Measurements from ENCODE around the gene GRIA3.

Gene GRIA3

DNA sequence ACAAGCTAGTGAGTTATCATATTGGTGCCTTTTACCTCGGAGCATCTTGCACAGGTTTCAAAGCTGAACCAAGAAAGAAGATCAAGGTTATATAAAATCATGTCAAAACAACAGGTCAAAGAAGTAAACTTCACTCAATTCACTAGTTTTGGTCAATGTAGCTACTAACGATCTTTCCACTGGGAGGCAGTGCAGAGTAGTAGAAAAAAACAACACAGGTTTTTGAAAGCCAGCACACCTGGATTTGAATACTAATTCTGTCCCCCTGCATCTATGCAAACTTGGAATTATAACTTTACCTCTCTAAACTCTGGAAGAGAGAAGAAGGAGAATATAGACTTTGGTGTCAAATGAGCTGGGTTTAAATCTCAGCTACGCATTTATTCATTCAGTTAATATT is 266.1 kb downstream of the GRIA3 start:
- TF ChIP-seq, protein P1, sequence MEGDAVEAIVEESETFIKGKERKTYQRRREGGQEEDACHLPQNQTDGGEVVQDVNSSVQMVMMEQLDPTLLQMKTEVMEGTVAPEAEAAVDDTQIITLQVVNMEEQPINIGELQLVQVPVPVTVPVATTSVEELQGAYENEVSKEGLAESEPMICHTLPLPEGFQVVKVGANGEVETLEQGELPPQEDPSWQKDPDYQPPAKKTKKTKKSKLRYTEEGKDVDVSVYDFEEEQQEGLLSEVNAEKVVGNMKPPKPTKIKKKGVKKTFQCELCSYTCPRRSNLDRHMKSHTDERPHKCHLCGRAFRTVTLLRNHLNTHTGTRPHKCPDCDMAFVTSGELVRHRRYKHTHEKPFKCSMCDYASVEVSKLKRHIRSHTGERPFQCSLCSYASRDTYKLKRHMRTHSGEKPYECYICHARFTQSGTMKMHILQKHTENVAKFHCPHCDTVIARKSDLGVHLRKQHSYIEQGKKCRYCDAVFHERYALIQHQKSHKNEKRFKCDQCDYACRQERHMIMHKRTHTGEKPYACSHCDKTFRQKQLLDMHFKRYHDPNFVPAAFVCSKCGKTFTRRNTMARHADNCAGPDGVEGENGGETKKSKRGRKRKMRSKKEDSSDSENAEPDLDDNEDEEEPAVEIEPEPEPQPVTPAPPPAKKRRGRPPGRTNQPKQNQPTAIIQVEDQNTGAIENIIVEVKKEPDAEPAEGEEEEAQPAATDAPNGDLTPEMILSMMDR (IDR thresholded peaks at IDR 0.05; ENCODE audit: poor library complexity, severe bottlenecking), result peak; percentile 34
- Histone ChIP-seq H3K27ac (ENCODE audit: poor library complexity, severe bottlenecking) (no peak overlapping the region), H3K27me3 (ENCODE audit: insufficient read depth, poor library complexity, severe bottlenecking) (no peaks in the 10 kb centered on the region), H3K36me3 (ENCODE audit: low read depth) (no peaks in the 10 kb centered on the region), H3K4me3 (ENCODE audit: severe bottlenecking) (no peak overlapping the region), H3K9me3 (ENCODE audit: severe bottlenecking) (no peaks in the 10 kb centered on the region), H3K4me1 (ENCODE audit: insufficient read depth, poor library complexity, severe bottlenecking) (no peaks in the 10 kb centered on the region)
- ATAC-seq (ENCODE audit: low read depth) (no peak), DNase-seq (ENCODE audit: low spot score) (no peak)

DNA sequence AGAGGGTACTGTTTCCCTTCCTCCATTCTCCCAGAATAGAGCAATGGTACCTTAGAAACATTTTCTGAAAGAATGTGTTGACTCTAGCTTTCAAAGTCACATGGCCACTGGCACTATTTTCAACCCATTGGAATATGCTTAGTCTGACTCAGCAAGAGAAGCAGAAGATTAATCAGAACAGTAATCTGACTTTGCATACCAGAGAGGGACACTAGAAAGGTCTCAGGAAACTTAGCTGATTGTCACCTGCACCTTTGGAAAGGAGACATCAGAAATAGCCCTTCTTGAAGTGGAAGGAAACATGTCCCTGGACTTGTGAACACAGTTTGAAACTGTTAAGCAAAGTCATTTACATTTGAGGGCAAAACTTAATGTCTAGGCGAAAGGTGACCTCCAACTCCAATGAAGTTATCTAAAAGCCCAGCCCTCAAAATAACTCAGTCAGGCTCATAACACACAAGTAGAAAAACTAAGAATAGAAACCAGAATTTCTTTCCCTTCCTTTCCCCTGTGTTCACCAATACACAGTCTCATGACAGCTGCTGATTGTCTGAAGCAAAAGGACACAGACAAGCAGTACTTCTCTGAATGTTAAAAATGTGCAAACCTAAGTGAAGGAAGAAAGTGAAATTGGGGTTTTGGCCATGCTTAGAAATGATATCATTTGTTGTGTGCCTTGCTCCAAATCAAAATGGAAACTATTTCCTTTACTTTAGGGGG is 270.8 kb downstream of the GRIA3 start:
- no peak for DNase-seq (ENCODE audit: low spot score)
- Histone ChIP-seq H3K27me3 (ENCODE audit: insufficient read depth, poor library complexity, severe bottlenecking) (no peaks in the 10 kb centered on the region), H3K9me3 (ENCODE audit: severe bottlenecking) (no peaks in the 10 kb centered on the region), H3K27ac (ENCODE audit: poor library complexity, severe bottlenecking) (no peak overlapping the region), H3K4me1 (ENCODE audit: insufficient read depth, poor library complexity, severe bottlenecking) (no peaks in the 10 kb centered on the region), H3K4me3 (ENCODE audit: severe bottlenecking) (no peak overlapping the region), H3K36me3 (ENCODE audit: low read depth) (no peaks in the 10 kb centered on the region)
- no peak for ATAC-seq (ENCODE audit: low read depth)
- TF ChIP-seq, protein P1 (IDR thresholded peaks at IDR 0.05; ENCODE audit: poor library complexity, severe bottlenecking), result no peak

DNA sequence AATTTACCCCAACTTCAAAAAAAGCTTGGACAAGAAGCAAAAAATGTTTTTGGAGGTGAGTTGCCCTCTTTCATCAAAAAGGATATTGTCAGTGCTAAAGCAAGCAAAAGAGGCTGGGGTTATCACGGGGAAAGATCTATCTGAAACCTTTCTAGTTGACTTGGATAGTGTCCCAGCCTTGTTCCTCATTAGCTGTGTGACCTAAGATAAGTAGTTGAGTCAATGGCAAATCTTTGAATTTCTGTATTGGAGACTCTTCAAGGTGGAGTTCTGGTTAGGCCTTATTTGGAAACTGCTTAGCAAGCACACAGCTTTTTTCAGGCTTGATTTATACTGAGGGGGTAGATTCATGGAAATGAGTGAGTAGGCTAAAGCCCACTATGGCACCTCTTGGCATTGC is 271.6 kb downstream of the GRIA3 start:
- ATAC-seq (ENCODE audit: low read depth), result no peak
- TF ChIP-seq, protein P1 (IDR thresholded peaks at IDR 0.05; ENCODE audit: poor library complexity, severe bottlenecking), result no peak

DNA sequence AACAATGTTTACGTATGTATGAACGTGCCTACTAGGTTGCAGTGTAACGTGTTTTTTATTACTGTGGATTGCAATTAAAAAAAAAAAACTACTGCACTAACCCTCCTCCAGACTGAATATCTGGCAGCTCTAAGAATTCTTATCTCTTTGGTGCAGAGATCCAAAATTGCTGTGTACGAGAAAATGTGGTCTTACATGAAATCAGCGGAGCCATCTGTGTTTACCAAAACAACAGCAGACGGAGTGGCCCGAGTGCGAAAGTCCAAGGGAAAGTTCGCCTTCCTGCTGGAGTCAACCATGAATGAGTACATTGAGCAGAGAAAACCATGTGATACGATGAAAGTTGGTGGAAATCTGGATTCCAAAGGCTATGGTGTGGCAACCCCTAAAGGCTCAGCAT is 280.6 kb downstream of the GRIA3 start:
- DNase-seq (ENCODE audit: low spot score), result no peak

More for the DNA sequence above, 271.6 kb downstream of the GRIA3 start:
- Histone ChIP-seq H3K27ac (ENCODE audit: poor library complexity, severe bottlenecking) (no peak overlapping the region), H3K4me1 (ENCODE audit: insufficient read depth, poor library complexity, severe bottlenecking) (no peaks in the 10 kb centered on the region), H3K36me3 (ENCODE audit: low read depth) (no peaks in the 10 kb centered on the region), H3K27me3 (ENCODE audit: insufficient read depth, poor library complexity, severe bottlenecking) (no peaks in the 10 kb centered on the region), H3K4me3 (ENCODE audit: severe bottlenecking) (no peak overlapping the region), H3K9me3 (ENCODE audit: severe bottlenecking) (no peaks in the 10 kb centered on the region)
- DNase-seq (ENCODE audit: low spot score), result no peak

DNA sequence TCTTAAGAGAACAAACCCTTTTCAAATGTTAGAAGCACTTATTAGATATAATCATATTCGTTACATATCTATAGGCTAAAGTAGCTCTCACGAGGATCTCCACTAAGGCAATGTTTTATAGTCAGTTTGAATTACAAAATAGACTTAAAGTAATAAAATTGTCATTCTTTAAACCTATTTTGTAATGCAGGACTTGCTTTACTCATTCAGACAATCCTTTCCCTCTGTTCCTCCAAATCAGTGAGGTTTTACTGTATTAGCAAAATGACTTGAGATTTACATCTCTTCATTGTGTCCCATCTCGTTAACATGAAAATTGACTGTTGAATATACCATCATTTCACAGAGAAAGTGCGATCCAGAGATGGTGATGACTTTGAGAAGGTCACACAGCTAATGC is 284.4 kb downstream of the GRIA3 start:
- DNase-seq (ENCODE audit: low spot score) (no peak), ATAC-seq (ENCODE audit: low read depth) (no peak)
- Histone ChIP-seq H3K27me3 (ENCODE audit: insufficient read depth, poor library complexity, severe bottlenecking) (no peaks in the 10 kb centered on the region), H3K36me3 (ENCODE audit: low read depth) (no peaks in the 10 kb centered on the region), H3K27ac (ENCODE audit: poor library complexity, severe bottlenecking) (no peak overlapping the region), H3K9me3 (ENCODE audit: severe bottlenecking) (no peaks in the 10 kb centered on the region), H3K4me1 (ENCODE audit: insufficient read depth, poor library complexity, severe bottlenecking) (no peaks in the 10 kb centered on the region), H3K4me3 (ENCODE audit: severe bottlenecking) (no peak overlapping the region)
- TF ChIP-seq, protein P1 (IDR thresholded peaks at IDR 0.05; ENCODE audit: poor library complexity, severe bottlenecking), result no peak

More for the DNA sequence above, 280.6 kb downstream of the GRIA3 start:
- Histone ChIP-seq H3K4me1 (ENCODE audit: insufficient read depth, poor library complexity, severe bottlenecking) (no peaks in the 10 kb centered on the region), H3K27me3 (ENCODE audit: insufficient read depth, poor library complexity, severe bottlenecking) (no peaks in the 10 kb centered on the region), H3K27ac (ENCODE audit: poor library complexity, severe bottlenecking) (no peak overlapping the region), H3K36me3 (ENCODE audit: low read depth) (no peaks in the 10 kb centered on the region), H3K4me3 (ENCODE audit: severe bottlenecking) (no peak overlapping the region), H3K9me3 (ENCODE audit: severe bottlenecking) (no peaks in the 10 kb centered on the region)
- TF ChIP-seq, protein P1 (IDR thresholded peaks at IDR 0.05; ENCODE audit: poor library complexity, severe bottlenecking), result no peak
- ATAC-seq (ENCODE audit: low read depth), result no peak
